GM12874 (cell line): ENCODE data around the gene CHCHD1.

Experiments
- TF ChIP-seq, protein P1 (sequence below): IDR thresholded peaks from 2 replicates; pipeline ENCODE4 v1.5.1; 2011; ENCODE audit warnings: low read depth, mild to moderate bottlenecking, control low read depth, low read length, moderate library complexity; ENCODE audit not compliant: insufficient read depth

Gene CHCHD1

DNA sequence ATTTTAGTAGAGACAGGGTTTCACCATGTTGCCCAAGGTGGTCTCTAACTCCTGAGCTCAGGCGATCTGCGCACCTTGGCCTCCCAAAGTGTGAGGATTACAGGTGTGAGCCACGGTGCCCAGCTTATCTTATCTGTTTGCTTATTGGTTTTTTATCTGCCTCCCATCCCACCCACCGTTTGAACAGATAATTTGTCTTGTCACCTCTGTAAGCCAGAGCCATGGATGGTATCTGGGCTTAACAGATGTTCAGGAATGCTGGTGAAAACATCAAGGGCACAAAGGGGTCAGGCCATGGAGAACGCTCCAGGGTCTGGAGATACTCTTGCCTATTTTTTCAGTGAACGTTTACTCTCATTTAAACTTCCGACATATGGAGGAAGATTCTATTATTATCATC lies 41.5 kb downstream of the CHCHD1 start:
- TF ChIP-seq, protein P1, sequence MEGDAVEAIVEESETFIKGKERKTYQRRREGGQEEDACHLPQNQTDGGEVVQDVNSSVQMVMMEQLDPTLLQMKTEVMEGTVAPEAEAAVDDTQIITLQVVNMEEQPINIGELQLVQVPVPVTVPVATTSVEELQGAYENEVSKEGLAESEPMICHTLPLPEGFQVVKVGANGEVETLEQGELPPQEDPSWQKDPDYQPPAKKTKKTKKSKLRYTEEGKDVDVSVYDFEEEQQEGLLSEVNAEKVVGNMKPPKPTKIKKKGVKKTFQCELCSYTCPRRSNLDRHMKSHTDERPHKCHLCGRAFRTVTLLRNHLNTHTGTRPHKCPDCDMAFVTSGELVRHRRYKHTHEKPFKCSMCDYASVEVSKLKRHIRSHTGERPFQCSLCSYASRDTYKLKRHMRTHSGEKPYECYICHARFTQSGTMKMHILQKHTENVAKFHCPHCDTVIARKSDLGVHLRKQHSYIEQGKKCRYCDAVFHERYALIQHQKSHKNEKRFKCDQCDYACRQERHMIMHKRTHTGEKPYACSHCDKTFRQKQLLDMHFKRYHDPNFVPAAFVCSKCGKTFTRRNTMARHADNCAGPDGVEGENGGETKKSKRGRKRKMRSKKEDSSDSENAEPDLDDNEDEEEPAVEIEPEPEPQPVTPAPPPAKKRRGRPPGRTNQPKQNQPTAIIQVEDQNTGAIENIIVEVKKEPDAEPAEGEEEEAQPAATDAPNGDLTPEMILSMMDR, result no peak

DNA sequence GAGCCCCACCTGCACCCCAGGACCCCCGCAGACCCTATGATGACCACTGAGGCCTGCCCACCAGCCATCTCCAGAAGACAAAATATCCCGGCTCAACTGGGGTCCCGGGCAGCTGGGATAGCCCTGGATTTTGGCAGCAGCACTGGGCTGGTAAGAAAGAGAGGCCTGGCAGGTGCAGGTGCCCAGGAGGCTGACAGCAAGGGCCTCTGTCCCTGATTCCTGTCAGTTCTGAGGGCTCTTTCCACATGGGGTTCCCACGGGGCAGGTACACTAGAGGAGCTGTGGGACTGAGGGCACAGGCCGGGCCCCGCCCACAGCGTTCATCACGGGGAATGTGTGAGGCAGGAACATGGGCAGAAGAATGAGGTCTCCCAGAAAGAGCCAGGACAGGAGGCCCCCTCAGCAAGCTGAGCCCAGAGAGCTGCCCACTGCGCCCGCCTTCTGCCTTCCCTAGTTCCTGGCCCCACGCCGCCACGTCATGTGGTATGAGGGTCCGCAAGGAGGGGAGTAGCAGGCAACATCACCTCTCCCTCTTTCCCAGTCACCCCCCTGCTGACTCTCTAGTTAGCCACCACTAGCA lies 42.4 kb downstream of the CHCHD1 start:
- TF ChIP-seq, protein P1, result no peak

DNA sequence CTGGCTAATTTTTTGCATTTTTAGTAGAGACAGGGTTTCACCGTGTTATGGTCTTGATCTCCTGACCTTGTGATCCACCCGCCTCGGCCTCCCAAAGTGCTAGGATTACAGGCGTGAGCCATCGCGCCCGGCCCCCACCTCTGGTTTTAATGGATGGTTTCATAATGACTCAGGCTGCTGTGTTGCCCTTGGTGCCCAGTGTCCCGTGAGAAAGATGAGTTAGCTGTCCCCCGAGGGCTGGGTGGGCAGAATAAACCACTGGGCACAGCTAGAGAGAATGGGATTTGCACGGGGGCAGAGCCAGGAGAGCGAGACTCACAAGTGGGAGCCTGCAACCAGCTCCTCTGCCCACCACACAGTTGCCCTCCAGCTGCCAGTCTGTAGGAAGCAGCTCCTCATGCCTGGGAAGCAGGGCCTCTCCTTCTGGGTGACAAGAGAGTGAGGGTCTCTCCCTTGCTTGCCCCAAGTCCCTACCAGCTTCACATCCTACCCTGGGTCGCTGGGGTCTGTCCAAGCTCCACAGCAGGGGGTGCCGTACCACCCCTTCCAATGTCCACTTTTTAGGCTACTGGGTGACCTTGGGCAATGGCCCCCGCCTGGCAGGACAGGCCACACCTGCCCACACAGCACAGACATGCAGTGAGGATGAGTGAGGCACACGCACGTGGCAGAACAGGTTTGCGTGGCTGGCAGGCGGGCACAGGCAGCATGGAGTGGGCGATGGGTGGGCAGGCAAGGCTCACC lies 45.7 kb downstream of the CHCHD1 start:
- TF ChIP-seq, protein P1, result no peak

DNA sequence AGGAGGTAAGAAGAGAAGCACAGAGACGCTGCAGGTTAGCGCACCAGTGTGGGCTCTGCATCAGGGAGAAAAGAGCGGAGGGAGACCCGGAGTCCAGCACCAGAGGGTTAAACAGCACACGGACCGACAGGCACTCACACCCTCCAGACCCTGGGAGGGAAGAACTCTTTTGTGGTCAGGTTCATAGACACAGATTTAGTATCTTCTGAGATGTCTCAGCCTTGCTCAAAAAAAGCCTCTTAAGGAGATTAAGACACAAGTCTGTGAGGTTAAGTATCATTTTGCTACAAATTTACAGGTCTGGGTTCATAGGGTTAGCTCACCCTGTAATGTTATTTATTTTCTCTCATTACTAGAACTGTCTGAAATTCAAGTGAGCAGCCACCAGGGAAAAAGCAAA lies 46.3 kb downstream of the CHCHD1 start:
- TF ChIP-seq, protein P1, result no peak
